HL-60 (cell line): ENCODE results near the gene MRM2.

Source experiments
- POLR2AphosphoS5 ChIP-seq: IDR thresholded peaks from 2 replicates; pipeline ENCODE4 v1.6.1; 2012; ENCODE audit warnings: low read depth
- SPI1 ChIP-seq: IDR thresholded peaks from 2 replicates; pipeline ENCODE4 v1.6.1; 2012; ENCODE audit warnings: low read depth, mild to moderate bottlenecking, borderline replicate concordance
- TF ChIP-seq, protein P1 (sequence below): IDR thresholded peaks from one replicate; pipeline ENCODE4 v1.5.1; 2011; ENCODE audit warnings: low read length, control low read depth, inconsistent platforms; ENCODE audit not compliant: insufficient read depth
- TF ChIP-seq, protein P2 (sequence below): IDR thresholded peaks from 2 replicates; pipeline ENCODE4 v1.6.1; 2012; ENCODE audit warnings: low read depth; ENCODE audit not compliant: insufficient replicate concordance

DNA sequence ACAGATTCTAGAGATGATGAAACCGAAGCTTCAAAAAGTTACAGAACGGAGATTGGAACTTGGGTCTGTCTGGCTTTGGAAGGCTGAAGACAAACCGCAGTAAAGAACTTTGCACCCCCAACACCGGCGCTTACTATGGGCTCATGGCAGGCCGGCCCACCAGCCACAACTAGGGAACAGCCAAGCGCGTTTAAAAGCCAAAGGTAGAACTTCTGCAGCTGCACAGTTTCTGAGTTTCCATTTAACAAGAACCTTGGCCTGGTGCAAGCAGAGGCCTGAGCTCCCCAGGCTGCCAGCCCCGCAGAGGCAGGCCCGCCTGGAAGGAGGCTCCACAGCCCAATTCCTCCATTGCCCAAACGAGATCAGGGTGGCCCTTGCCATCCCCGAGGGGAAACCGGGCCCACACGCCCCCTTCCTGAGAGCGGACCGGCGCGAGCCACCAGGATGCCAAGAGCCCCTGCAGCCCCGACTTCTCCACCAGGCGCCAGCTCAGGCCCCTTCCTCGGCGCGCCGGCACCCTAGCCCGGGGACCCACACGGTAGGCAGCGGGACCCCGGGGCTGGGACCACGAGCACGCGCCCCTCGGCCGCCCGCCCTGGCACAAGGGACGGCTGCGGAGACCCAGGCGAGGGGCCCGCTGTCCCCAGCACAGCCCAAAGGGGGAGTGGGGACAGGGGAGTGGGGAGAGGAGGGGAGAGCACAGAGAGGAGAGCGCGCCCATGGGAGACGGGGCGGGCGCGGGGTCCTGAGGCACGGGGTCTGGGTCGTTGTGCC lies 9.8 kb downstream of the MRM2 start:
- TF ChIP-seq, protein P1, sequence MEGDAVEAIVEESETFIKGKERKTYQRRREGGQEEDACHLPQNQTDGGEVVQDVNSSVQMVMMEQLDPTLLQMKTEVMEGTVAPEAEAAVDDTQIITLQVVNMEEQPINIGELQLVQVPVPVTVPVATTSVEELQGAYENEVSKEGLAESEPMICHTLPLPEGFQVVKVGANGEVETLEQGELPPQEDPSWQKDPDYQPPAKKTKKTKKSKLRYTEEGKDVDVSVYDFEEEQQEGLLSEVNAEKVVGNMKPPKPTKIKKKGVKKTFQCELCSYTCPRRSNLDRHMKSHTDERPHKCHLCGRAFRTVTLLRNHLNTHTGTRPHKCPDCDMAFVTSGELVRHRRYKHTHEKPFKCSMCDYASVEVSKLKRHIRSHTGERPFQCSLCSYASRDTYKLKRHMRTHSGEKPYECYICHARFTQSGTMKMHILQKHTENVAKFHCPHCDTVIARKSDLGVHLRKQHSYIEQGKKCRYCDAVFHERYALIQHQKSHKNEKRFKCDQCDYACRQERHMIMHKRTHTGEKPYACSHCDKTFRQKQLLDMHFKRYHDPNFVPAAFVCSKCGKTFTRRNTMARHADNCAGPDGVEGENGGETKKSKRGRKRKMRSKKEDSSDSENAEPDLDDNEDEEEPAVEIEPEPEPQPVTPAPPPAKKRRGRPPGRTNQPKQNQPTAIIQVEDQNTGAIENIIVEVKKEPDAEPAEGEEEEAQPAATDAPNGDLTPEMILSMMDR = no peak
- TF ChIP-seq POLR2AphosphoS5 (no peak), SPI1 (no peak)
- TF ChIP-seq, protein P2, sequence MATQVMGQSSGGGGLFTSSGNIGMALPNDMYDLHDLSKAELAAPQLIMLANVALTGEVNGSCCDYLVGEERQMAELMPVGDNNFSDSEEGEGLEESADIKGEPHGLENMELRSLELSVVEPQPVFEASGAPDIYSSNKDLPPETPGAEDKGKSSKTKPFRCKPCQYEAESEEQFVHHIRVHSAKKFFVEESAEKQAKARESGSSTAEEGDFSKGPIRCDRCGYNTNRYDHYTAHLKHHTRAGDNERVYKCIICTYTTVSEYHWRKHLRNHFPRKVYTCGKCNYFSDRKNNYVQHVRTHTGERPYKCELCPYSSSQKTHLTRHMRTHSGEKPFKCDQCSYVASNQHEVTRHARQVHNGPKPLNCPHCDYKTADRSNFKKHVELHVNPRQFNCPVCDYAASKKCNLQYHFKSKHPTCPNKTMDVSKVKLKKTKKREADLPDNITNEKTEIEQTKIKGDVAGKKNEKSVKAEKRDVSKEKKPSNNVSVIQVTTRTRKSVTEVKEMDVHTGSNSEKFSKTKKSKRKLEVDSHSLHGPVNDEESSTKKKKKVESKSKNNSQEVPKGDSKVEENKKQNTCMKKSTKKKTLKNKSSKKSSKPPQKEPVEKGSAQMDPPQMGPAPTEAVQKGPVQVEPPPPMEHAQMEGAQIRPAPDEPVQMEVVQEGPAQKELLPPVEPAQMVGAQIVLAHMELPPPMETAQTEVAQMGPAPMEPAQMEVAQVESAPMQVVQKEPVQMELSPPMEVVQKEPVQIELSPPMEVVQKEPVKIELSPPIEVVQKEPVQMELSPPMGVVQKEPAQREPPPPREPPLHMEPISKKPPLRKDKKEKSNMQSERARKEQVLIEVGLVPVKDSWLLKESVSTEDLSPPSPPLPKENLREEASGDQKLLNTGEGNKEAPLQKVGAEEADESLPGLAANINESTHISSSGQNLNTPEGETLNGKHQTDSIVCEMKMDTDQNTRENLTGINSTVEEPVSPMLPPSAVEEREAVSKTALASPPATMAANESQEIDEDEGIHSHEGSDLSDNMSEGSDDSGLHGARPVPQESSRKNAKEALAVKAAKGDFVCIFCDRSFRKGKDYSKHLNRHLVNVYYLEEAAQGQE = no peak
